Heart left ventricle (tissue), 16 donors: ENCODE results near the gene ZNF638. TPM values are rescaled to one million over a fixed set of nuclear protein-coding genes. Genes with fewer than 3 reads are reported as not detected.

Experiments used
- ATAC-seq, 4 donors: fragments of 200-7000 bp; cut with Tn5 transposase; one replicate each; pipeline ENCODE4 v1.9.1; 2020 to 2022; ENCODE audit warnings: moderate library complexity in 4 of 4, mild to moderate bottlenecking in 3 of 4, moderate number of reproducible peaks in 1 of 4
- DNase-seq, 5 donors: peaks; one replicate each; pipeline ENCODE4 v3.0.0-alpha.2; 2020
- H3K27ac ChIP-seq, 12 donors: fragments of 200-600 bp; sonication (generic) in 4 of 12; one replicate each; pipeline versions ENCODE4 v1.5.0 to v1.8.0; 2016 to 2022; ENCODE audit warnings: mild to moderate bottlenecking in 2 of 12
- H3K27me3 ChIP-seq, 9 donors: fragments of 200-600 bp; sonication (generic) in 2 of 9; one replicate each; pipeline versions ENCODE4 v1.5.1 to v1.8.0; 2016 to 2022; ENCODE audit warnings: mild to moderate bottlenecking in 3 of 9
- H3K36me3 ChIP-seq, 9 donors: fragments of 200-600 bp; sonication (generic) in 2 of 9; one replicate each; pipeline versions ENCODE4 v1.5.0 to v1.8.0; 2018 to 2022; ENCODE audit warnings: mild to moderate bottlenecking in 2 of 9
- H3K4me1 ChIP-seq, 12 donors: fragments of 200-600 bp; sonication (generic) in 4 of 12; one replicate each; pipeline versions ENCODE4 v1.5.0 to v1.8.0; 2016 to 2022; ENCODE audit warnings: mild to moderate bottlenecking in 3 of 12
- H3K4me3 ChIP-seq, 12 donors: fragments of 200-600 bp; sonication (generic) in 4 of 12; one replicate each; pipeline versions ENCODE4 v1.5.0 to v1.8.0; 2017 to 2022; ENCODE audit warnings: mild to moderate bottlenecking in 9 of 12, moderate library complexity in 4 of 12
- H3K9me3 ChIP-seq, 12 donors: fragments of 200-600 bp; sonication (generic) in 4 of 12; one replicate each; pipeline versions ENCODE4 v1.5.0 to v1.8.0; 2016 to 2022; ENCODE audit warnings: mild to moderate bottlenecking in 1 of 12
- POLR2A ChIP-seq, 2 donors: fragments of 450-650 bp; IDR thresholded peaks; one replicate each; pipeline ENCODE4 v1.6.1; 2017; ENCODE audit warnings: antibody characterized with exemption in 2 of 2, mild to moderate bottlenecking in 2 of 2, moderate library complexity in 2 of 2
- WGBS, 4 donors: extraction: QIAGEN DNeasy Blood & Tissue Kit in 2 of 4; methylation state at CpG; one replicate each; pipeline versions ENCODE4 v1.1.5 to v1.1.7; 2013 to 2018; 5-methylcytosine and 5-hydroxymethylcytosine counted together
- intact Hi-C, 10 donors: fragments of 100-400 bp; cut with DNase I; formaldehyde crosslinking; loops; one replicate each; pipeline versions ENCODE4 v1.11.1 to v1.14.2; 2022
- polyA plus RNA-seq, 2 donors: library from polyadenylated mRNA; stranded (reverse); fragments of 200-250 nt; gene quantifications; one replicate each; pipeline ENCODE4 v1.2.3, GENCODE V29; 2013
- total RNA-seq, 9 donors: library from RNA; depleted of rRNA in 2 of 9; stranded (reverse); fragments of >200 nt in 2 of 9; fragmentation: NEBNext Ultra II Directional in 3 of 9; extraction: Animal tissue kit (Norgen Biotek cat#: 25700) in 3 of 9; gene quantifications; one replicate each; pipeline versions ENCODE4 v1.1.0 to v1.2.4, GENCODE V29; 2016 to 2023
- TF ChIP-seq, protein P1 (sequence below), 12 donors: fragments of 200-600 bp; sonication (generic) in 4 of 12; IDR thresholded peaks; one replicate each; pipeline versions ENCODE4 v1.5.0 to v1.8.0; 2018 to 2022; ENCODE audit warnings: antibody characterized with exemption in 12 of 12, mild to moderate bottlenecking in 5 of 12
- donor health status: ischemic (EF 13 %, LVEDD 7.1; RV severe dilation, severe dysfunction).
- donor health status: healthy with polysubstance abuse.
- donor health status: DM: no; HTN: yes; CAD: no.
- donor health status: DM: no; HTN: no; CAD: no.
- donor health status: ischemic (EF 25% LVEDD 6.9; RV normal size, moderate dysfunction).
- donor health status: ischemic (EF 25% LVEDD 5.7; RV mildly dilated, moderate dysfunction).
- donor health status: healthy.
- donor health status: DM: yes; HTN: yes; CAD: no.
- donor health status: ischemic (EF 35%, LVEDD 5.7; RV mildly dilated, moderate dysfunction).
- donor health status: nonischemic (EF 11% LVEDD 7.7; RV severe dilation, severe dysfunction).
- donor health status: DM: yes; HTN: yes; CAD: no.
- donor health status: PGD.
- donor health status: ischemic (EF 29% LVEDD 5.4; RV normal size, mild dysfunction).
- donor health status: nonischemic (EF 23%, LVEDD 6.1; RV moderate dilation, normal function).

The ZNF638 gene
- total and polyA plus RNA-seq, 11 donors, result 48.6 to 118 (median 84.1) TPM

DNA sequence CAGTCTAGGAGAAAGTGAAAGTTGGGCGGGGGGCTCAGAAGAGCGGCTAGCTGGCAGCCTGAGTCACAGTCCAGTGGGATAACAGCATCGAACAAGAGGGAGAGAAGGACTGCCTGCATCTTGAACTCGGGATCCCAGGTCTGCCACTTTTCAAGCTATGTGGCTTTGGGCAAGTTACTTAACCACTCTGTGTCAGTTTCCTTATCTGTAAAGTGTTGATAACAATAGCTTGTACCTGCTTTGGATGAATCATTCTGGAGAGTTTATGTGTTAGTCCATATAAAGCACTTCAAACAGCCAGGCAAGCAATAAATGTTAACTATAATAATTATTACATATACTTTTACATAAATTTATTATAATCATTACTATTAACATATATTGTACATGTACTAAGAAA lies 126.3 kb downstream of the ZNF638 start:
- intact Hi-C loops, result loop anchor here in 2 of 10 donors (10.0 kb wide), 1 partner anchor 233 kb away; the partner anchor contains the start of gene PAIP2B (in 2 of the 2)

GRCh38 chr2:71458413-71459083 lies 127.0 kb downstream of the ZNF638 start:
- Histone ChIP-seq H3K36me3 (no peaks in the 10 kb centered on the region), H3K4me3 (no peak overlapping the region), H3K27me3 (peaks cover 0 to 12% (median 0%) of the 10 kb centered on the region in 9 donors), H3K4me1 (peaks cover 0 to 100% (median 82%) of the 10 kb centered on the region in 12 donors), H3K27ac (peak overlapping the region; percentile 70 to 92 (median 90)), H3K9me3 (peaks cover 0 to 9% (median 0%) of the 10 kb centered on the region in 12 donors)
- intact Hi-C loops, result loop anchor here in 2 of 10 donors (10.0 kb wide), 1 partner anchor 234 kb away; the partner anchor contains the start of gene PAIP2B (in 2 of the 2)
- 53 to 58% (median 54%) methylated on average over 7 of the region's 7 CpGs for WGBS, 4 donors
- TF ChIP-seq, protein P1, sequence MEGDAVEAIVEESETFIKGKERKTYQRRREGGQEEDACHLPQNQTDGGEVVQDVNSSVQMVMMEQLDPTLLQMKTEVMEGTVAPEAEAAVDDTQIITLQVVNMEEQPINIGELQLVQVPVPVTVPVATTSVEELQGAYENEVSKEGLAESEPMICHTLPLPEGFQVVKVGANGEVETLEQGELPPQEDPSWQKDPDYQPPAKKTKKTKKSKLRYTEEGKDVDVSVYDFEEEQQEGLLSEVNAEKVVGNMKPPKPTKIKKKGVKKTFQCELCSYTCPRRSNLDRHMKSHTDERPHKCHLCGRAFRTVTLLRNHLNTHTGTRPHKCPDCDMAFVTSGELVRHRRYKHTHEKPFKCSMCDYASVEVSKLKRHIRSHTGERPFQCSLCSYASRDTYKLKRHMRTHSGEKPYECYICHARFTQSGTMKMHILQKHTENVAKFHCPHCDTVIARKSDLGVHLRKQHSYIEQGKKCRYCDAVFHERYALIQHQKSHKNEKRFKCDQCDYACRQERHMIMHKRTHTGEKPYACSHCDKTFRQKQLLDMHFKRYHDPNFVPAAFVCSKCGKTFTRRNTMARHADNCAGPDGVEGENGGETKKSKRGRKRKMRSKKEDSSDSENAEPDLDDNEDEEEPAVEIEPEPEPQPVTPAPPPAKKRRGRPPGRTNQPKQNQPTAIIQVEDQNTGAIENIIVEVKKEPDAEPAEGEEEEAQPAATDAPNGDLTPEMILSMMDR (IDR thresholded peaks at IDR 0.05), result no peak
- no peak for TF ChIP-seq POLR2A (IDR thresholded peaks at IDR 0.05)
- peak; percentile 43 to 65 (median 60) for ATAC-seq
- DNase-seq, result peak in 2 of 5 donors; percentile 63 to 67

More for the DNA sequence above, 126.3 kb downstream of the ZNF638 start:
- Histone ChIP-seq H3K9me3 (peaks cover 0 to 8% (median 0%) of the 10 kb centered on the region in 12 donors), H3K27me3 (peaks cover 0 to 12% (median 0%) of the 10 kb centered on the region in 9 donors), H3K27ac (peak overlapping the region; percentile 70 to 92 (median 90)), H3K4me3 (no peak overlapping the region), H3K4me1 (peaks cover 0 to 99% (median 82%) of the 10 kb centered on the region in 12 donors), H3K36me3 (no peaks in the 10 kb centered on the region)
- no peak for ATAC-seq
- no peak for TF ChIP-seq POLR2A (IDR thresholded peaks at IDR 0.05)
- TF ChIP-seq, protein P1 (IDR thresholded peaks at IDR 0.05), result no peak
- no peak for DNase-seq
- WGBS, 4 donors, result 82 to 96% (median 91%) methylated on average over 4 of the region's 4 CpGs

GRCh38 chr2:71459084-71459431 lies 127.5 kb downstream of the ZNF638 start:
- peaks cover 0 to 97% (median 77%) of the 10 kb centered on the region in 12 donors for H3K4me1 ChIP-seq
- WGBS, 4 donors, result 52 to 59% (median 56%) methylated on average over 2 of the region's 2 CpGs
- DNase-seq (no peak), ATAC-seq (no peak)
- peaks cover 0 to 9% (median 0%) of the 10 kb centered on the region in 12 donors for H3K9me3 ChIP-seq
- no peak overlapping the region for H3K4me3 ChIP-seq
- peaks cover 0 to 7% (median 0%) of the 10 kb centered on the region in 9 donors for H3K27me3 ChIP-seq
- peak overlapping the region; percentile 35 to 92 (median 90) for H3K27ac ChIP-seq
- no peaks in the 10 kb centered on the region for H3K36me3 ChIP-seq
- intact Hi-C loops, result loop anchor here in 2 of 10 donors (10.0 kb wide), 1 partner anchor 234 kb away; the partner anchor contains the start of gene PAIP2B (in 2 of the 2)
- TF ChIP-seq, protein P1 (IDR thresholded peaks at IDR 0.05), result no peak
- no peak for TF ChIP-seq POLR2A (IDR thresholded peaks at IDR 0.05)

- no peaks in the 10 kb centered on the region for H3K27me3 ChIP-seq
- intact Hi-C loops, result loop anchor here in 7 of 10 donors (1.0 to 5.0 kb wide), 3 partner anchors 47 to 51 kb away; no protein-coding TSS in a partner anchor
- WGBS, 4 donors, result 62 to 92% (median 76%) methylated on average over 6 of the region's 6 CpGs
- no peaks in the 10 kb centered on the region for H3K36me3 ChIP-seq
- ATAC-seq (no peak), DNase-seq (no peak)
- H3K27ac ChIP-seq, result peak overlapping the region in 8 of 12 donors; percentile 5 to 92 (median 70)
- peaks cover 0 to 88% (median 68%) of the 10 kb centered on the region in 12 donors for H3K4me1 ChIP-seq
- TF ChIP-seq, protein P1 (IDR thresholded peaks at IDR 0.05), result no peak
- no peak for TF ChIP-seq POLR2A (IDR thresholded peaks at IDR 0.05)
- H3K9me3 ChIP-seq, result peaks cover 0 to 9% (median 0%) of the 10 kb centered on the region in 12 donors
- H3K4me3 ChIP-seq, result no peak overlapping the region
Measured at GRCh38 chr2:71460056-71460455, 128.5 kb downstream of the ZNF638 start.
